Measurements from ENCODE around the gene ZP1.
A peak's percentile ranks its signal among the peaks of the same experiment; 100 is the strongest.
"Not testable (repeated sequence)": the region's sequence is repeated elsewhere in the genome, so short reads cannot be mapped to it uniquely, and the experiment has no call there.

ZP1 gene, protein sequence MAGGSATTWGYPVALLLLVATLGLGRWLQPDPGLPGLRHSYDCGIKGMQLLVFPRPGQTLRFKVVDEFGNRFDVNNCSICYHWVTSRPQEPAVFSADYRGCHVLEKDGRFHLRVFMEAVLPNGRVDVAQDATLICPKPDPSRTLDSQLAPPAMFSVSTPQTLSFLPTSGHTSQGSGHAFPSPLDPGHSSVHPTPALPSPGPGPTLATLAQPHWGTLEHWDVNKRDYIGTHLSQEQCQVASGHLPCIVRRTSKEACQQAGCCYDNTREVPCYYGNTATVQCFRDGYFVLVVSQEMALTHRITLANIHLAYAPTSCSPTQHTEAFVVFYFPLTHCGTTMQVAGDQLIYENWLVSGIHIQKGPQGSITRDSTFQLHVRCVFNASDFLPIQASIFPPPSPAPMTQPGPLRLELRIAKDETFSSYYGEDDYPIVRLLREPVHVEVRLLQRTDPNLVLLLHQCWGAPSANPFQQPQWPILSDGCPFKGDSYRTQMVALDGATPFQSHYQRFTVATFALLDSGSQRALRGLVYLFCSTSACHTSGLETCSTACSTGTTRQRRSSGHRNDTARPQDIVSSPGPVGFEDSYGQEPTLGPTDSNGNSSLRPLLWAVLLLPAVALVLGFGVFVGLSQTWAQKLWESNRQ

DNA sequence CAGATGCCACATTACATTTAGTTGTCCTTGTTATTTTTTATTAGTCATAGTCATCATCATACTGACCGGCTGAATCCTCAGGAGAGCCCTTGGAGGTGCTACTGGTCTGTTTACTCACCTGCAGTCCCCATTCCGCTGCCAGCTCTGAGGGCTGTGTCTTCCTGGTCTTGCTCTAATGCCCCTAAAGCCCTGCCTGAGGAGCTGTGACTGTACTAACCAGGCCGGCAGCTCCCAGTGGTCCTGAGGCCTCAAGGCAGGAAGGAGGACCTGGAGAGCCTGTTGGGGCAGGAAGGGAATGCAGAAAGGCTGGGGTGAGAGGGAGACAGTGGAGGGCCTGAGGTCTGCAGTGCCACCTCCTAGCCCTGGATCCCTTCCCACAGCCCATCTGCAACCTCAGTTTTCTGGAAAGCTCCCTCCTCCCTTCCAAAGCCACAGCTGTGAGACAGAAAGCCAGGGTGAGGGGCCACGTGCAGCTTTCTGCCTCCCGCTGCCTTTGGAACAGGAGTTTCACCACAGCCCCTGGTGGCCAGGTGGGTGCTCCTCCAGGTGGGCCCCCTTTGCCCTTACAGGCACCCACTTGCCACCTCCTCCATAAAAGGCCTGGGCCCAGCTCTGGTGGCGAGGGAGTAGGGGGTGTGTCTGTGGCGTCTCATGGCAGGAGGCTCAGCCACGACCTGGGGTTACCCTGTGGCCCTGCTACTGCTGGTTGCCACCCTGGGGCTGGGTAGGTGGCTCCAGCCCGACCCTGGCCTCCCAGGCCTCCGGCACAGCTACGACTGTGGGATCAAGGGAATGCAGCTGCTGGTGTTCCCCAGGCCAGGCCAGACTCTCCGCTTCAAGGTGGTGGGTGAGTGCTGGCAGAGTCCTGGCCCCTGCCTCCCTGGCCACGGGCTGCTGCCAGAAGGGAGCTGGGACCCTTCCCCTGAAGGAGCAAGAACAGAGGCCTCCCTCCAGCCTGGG is at the start of gene ZP1:
Gene ZP1, plus strand, starts transcription at position 632 of the 960 bp plus-strand sequence. Its CDS starts 20 bp downstream, at position 652.
- H3K4me1 ChIP-seq (ENCODE audit: control insufficient read depth, insufficient read depth, low read length), result peaks cover 23% of the 10 kb centered on the region
- no peak within 1 kb of the TSS for H3K4me3 ChIP-seq (ENCODE audit: low read length)
- no peaks in the 10 kb centered on the region for H3K36me3 ChIP-seq (ENCODE audit: control insufficient read depth, insufficient read depth, low read length, severe bottlenecking)
- no peak within 1 kb of the TSS for H3K9ac ChIP-seq (ENCODE audit: low read length)
- H3K27me3 ChIP-seq (replicated peaks; ENCODE audit: control insufficient read depth, insufficient read depth, low read length), result peaks cover 6% of the 10 kb centered on the region
- H3K9me3 ChIP-seq (ENCODE audit: control insufficient read depth, low read length), result no peaks in the 10 kb centered on the region
- DNase-seq (ENCODE audit: low read depth), result no peak

- Histone ChIP-seq H3K36me3 (ENCODE audit: control insufficient read depth, insufficient read depth, low read length, severe bottlenecking) (no peaks in the 10 kb centered on the region), H3K4me1 (ENCODE audit: control insufficient read depth, insufficient read depth, low read length) (peaks cover 5% of the 10 kb centered on the region), H3K9me3 (ENCODE audit: control insufficient read depth, low read length) (peaks cover 18% of the 10 kb centered on the region), H3K9ac (ENCODE audit: low read length) (no peak overlapping the region), H3K27me3 (replicated peaks; ENCODE audit: control insufficient read depth, insufficient read depth, low read length) (peaks cover 29% of the 10 kb centered on the region), H3K4me3 (ENCODE audit: low read length) (no peak overlapping the region)
- DNase-seq (ENCODE audit: low read depth), result no peak
Measured at GRCh38 chr11:60818057-60818456, 49.3 kb upstream of the ZP1 start.

- Histone ChIP-seq H3K27me3 (replicated peaks; ENCODE audit: control insufficient read depth, insufficient read depth, low read length) (peaks cover 30% of the 10 kb centered on the region), H3K36me3 (ENCODE audit: control insufficient read depth, insufficient read depth, low read length, severe bottlenecking) (no peaks in the 10 kb centered on the region)
Measured at GRCh38 chr11:60821827-60822599, 45.3 kb upstream of the ZP1 start.

DNA sequence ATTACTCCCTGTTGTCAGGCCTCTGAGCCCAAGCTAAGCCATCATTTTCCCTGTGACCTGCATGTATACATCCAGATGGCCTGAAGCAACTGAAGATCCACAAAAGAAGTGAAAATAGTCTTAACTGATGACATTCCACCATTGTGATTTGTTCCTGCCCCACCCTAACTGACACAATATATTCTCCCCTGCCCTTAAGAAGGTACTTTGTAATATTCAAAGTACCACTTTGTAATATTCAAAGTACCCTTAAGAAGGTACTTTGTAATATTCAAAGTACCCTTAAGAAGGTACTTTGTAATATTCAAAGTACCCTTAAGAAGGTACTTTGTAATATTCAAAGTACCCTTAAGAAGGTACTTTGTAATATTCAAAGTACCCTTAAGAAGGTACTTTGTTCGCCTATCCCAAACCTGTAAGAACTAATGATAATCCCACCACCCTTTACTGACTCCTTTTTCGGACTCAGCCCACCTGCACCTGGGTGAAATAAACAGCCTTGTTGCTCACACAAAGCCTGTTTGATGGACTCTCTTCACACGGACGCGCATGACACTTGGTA is 43.5 kb upstream of the ZP1 start:
- H3K36me3 ChIP-seq (ENCODE audit: control insufficient read depth, insufficient read depth, low read length, severe bottlenecking); DNase-seq (ENCODE audit: low read depth); H3K4me3 ChIP-seq (ENCODE audit: low read length); H3K4me1 ChIP-seq (ENCODE audit: control insufficient read depth, insufficient read depth, low read length); H3K9me3 ChIP-seq (ENCODE audit: control insufficient read depth, low read length); H3K9ac ChIP-seq (ENCODE audit: low read length): not testable (repeated sequence)
- peaks cover 48% of the 10 kb centered on the region for H3K27me3 ChIP-seq (replicated peaks; ENCODE audit: control insufficient read depth, insufficient read depth, low read length)

More at GRCh38 chr11:60821827-60822599, 45.3 kb upstream of the ZP1 start:
- no peak overlapping the region for H3K9ac ChIP-seq (ENCODE audit: low read length)
- H3K9me3 ChIP-seq (ENCODE audit: control insufficient read depth, low read length), result peaks cover 7% of the 10 kb centered on the region
- H3K4me3 ChIP-seq (ENCODE audit: low read length), result no peak overlapping the region
- peaks cover 5% of the 10 kb centered on the region for H3K4me1 ChIP-seq (ENCODE audit: control insufficient read depth, insufficient read depth, low read length)
- no peak for DNase-seq (ENCODE audit: low read depth)

GRCh38 chr11:60825118-60825517 is 42.2 kb upstream of the ZP1 start:
- Histone ChIP-seq H3K27me3 (replicated peaks; ENCODE audit: control insufficient read depth, insufficient read depth, low read length) (peaks cover 44% of the 10 kb centered on the region), H3K36me3 (ENCODE audit: control insufficient read depth, insufficient read depth, low read length, severe bottlenecking) (no peaks in the 10 kb centered on the region)

DNA sequence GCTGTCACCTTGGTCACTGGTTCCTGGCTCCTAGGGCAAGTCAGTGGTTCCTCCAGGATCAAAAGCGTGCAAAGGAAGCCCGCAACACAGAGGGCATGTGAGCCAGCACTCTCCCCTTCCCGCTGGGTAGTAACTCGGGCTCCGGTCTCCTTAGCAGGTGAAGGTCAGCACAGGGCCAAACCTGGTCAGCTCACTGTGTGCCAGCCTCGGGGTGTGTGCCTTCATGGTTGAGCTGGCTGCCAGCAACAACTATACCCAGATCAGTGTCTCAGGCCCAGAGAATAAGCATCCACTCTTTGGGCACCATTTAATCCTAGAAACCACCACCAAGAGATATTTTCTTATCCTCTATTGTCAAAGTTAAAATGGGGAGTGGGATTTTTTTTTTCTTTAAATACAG is 41.6 kb upstream of the ZP1 start:
- no peak for DNase-seq (ENCODE audit: low read depth)
- Histone ChIP-seq H3K4me1 (ENCODE audit: control insufficient read depth, insufficient read depth, low read length) (peaks cover 5% of the 10 kb centered on the region), H3K27me3 (replicated peaks; ENCODE audit: control insufficient read depth, insufficient read depth, low read length) (peaks cover 39% of the 10 kb centered on the region), H3K9ac (ENCODE audit: low read length) (no peak overlapping the region), H3K4me3 (ENCODE audit: low read length) (no peak overlapping the region), H3K36me3 (ENCODE audit: control insufficient read depth, insufficient read depth, low read length, severe bottlenecking) (no peaks in the 10 kb centered on the region), H3K9me3 (ENCODE audit: control insufficient read depth, low read length) (no peaks in the 10 kb centered on the region)

More at GRCh38 chr11:60825118-60825517, 42.2 kb upstream of the ZP1 start:
- no peak for DNase-seq (ENCODE audit: low read depth)
- no peak overlapping the region for H3K9ac ChIP-seq (ENCODE audit: low read length)
- peaks cover 5% of the 10 kb centered on the region for H3K4me1 ChIP-seq (ENCODE audit: control insufficient read depth, insufficient read depth, low read length)
- no peak overlapping the region for H3K4me3 ChIP-seq (ENCODE audit: low read length)
- H3K9me3 ChIP-seq (ENCODE audit: control insufficient read depth, low read length), result no peaks in the 10 kb centered on the region

DNA sequence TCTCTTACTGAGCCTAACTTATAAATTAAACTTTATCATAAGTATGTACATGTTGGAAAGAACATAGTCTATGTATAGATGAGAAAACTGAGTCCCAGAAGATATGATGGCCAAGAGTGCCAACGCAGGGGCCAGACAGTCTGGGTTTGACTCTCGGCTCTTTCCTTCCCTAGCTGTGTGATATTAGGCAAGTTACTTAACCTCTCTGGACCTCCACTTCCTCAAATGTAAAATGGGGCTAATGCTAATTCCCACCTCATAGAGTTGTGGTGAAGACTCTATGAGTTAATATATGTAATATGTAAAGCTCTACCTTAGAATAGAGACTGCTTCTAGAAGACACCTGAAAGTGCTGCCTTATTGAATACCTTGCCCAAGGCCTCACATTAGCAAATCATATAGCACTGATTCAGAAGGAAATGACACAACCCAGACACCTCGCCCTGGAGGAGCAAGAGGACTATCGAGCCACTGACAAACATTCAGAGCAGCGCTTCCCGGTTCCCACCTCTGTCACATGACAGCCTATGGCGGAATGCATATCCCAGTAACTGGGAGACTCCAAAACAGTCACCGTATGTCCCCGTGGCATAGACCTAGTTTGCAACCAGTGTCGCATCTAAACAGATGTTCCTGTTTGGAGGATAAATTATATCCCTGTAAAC is 36.7 kb upstream of the ZP1 start:
- Histone ChIP-seq H3K4me1 (ENCODE audit: control insufficient read depth, insufficient read depth, low read length) (peaks cover 16% of the 10 kb centered on the region), H3K36me3 (ENCODE audit: control insufficient read depth, insufficient read depth, low read length, severe bottlenecking) (no peaks in the 10 kb centered on the region), H3K4me3 (ENCODE audit: low read length) (no peak overlapping the region), H3K9ac (ENCODE audit: low read length) (no peak overlapping the region), H3K9me3 (ENCODE audit: control insufficient read depth, low read length) (no peaks in the 10 kb centered on the region), H3K27me3 (replicated peaks; ENCODE audit: control insufficient read depth, insufficient read depth, low read length) (peaks cover 27% of the 10 kb centered on the region)
- DNase-seq (ENCODE audit: low read depth), result no peak

DNA sequence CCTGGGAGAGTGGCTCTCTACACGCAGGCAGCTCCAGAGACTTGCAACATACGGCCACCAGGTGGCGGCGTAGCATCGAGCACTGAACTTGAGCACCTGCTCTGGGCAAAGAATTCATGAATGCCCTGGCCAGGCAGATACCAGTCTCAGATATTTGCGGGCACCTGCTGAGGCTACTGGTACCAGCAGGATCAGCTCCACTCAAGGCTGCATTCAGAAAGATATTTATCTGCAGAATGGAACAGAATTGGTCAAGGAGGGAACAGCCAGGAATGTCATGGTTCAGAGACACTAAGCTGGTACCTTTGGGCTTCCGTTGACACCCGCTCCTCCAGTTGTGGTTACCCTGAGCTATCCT is 36.2 kb upstream of the ZP1 start:
- H3K36me3 ChIP-seq (ENCODE audit: control insufficient read depth, insufficient read depth, low read length, severe bottlenecking), result no peaks in the 10 kb centered on the region
- H3K9ac ChIP-seq (ENCODE audit: low read length), result no peak overlapping the region
- peak; percentile 91 for DNase-seq (ENCODE audit: low read depth)
- no peak overlapping the region for H3K4me3 ChIP-seq (ENCODE audit: low read length)
- no peaks in the 10 kb centered on the region for H3K9me3 ChIP-seq (ENCODE audit: control insufficient read depth, low read length)
- H3K4me1 ChIP-seq (ENCODE audit: control insufficient read depth, insufficient read depth, low read length), result peaks cover 16% of the 10 kb centered on the region
- peaks cover 27% of the 10 kb centered on the region for H3K27me3 ChIP-seq (replicated peaks; ENCODE audit: control insufficient read depth, insufficient read depth, low read length)

DNA sequence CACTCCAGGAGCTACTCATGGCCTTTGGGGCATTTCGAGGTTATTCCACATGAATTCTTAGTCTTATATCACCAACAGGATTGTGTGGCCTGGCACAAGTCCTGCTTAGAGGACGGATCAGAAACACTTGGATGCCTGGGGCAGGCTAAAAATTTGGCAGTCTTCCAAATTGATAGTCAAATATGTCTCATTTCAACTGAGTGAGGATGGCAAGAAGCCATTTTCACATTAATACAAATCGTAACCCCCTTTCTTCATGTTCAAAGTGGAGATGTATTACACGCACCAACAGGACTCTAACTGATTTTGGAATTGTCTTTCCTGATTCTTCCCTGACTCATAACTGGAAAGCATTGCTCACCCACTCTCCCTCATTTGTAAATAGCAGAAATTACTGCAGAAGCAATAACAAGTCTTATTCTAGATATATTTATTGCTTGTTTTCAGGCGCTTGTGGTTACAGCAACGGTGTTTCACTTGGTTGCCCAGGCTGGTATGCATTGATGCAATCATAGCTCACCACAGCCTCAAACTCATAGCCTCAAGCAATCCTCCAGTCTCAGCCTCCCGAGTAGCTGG is 35.8 kb upstream of the ZP1 start:
- H3K9me3 ChIP-seq (ENCODE audit: control insufficient read depth, low read length), result no peaks in the 10 kb centered on the region
- DNase-seq (ENCODE audit: low read depth), result no peak
- H3K4me1 ChIP-seq (ENCODE audit: control insufficient read depth, insufficient read depth, low read length), result peaks cover 16% of the 10 kb centered on the region
- H3K9ac ChIP-seq (ENCODE audit: low read length), result no peak overlapping the region
- H3K27me3 ChIP-seq (replicated peaks; ENCODE audit: control insufficient read depth, insufficient read depth, low read length), result peaks cover 26% of the 10 kb centered on the region
- no peaks in the 10 kb centered on the region for H3K36me3 ChIP-seq (ENCODE audit: control insufficient read depth, insufficient read depth, low read length, severe bottlenecking)
- no peak overlapping the region for H3K4me3 ChIP-seq (ENCODE audit: low read length)
